Measurements from ENCODE around the gene FSCN2. TPM values are rescaled to one million over a fixed set of nuclear protein-coding genes. Genes with fewer than 3 reads are reported as not detected.

The FSCN2 gene
- total and polyA plus RNA-seq, 2 experiments from 2014 or later = 0.13 to 1.6 TPM

DNA sequence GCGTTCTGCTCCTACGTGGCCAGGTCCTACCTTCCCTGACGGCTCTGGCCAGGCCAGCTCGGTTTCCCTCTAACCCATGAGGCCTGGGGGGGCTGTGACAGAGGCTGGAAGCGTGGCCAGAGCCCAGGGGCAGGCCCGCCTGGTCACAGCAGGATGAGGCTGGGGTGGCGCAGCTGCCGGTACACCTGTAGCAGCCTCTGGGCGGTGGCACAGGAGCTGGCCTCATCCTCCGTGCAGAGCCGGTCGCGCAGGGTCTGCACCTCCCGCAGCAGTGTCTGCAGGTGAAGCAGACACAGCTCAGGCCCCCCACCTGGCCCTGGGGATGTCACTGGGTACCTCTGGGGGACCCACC is 12.5 kb downstream of the FSCN2 start (continued):
- TF ChIP-seq, protein P1, sequence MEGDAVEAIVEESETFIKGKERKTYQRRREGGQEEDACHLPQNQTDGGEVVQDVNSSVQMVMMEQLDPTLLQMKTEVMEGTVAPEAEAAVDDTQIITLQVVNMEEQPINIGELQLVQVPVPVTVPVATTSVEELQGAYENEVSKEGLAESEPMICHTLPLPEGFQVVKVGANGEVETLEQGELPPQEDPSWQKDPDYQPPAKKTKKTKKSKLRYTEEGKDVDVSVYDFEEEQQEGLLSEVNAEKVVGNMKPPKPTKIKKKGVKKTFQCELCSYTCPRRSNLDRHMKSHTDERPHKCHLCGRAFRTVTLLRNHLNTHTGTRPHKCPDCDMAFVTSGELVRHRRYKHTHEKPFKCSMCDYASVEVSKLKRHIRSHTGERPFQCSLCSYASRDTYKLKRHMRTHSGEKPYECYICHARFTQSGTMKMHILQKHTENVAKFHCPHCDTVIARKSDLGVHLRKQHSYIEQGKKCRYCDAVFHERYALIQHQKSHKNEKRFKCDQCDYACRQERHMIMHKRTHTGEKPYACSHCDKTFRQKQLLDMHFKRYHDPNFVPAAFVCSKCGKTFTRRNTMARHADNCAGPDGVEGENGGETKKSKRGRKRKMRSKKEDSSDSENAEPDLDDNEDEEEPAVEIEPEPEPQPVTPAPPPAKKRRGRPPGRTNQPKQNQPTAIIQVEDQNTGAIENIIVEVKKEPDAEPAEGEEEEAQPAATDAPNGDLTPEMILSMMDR (conservative IDR thresholded peaks at IDR 0.05; ENCODE audit: low read depth in 2 of 2) = no peak
- TF ChIP-seq NANOG (IDR thresholded peaks at IDR 0.05; ENCODE audit: borderline replicate concordance) = no peak

- Histone ChIP-seq H3F3A (replicated peaks; ENCODE audit: low read depth) (no peaks in the 10 kb centered on the region), H3K4me1 (ENCODE audit: insufficient read depth) (no peaks in the 10 kb centered on the region), H4K20me1 (replicated peaks; ENCODE audit: insufficient read depth) (no peaks in the 10 kb centered on the region), H3K27me3 (ENCODE audit: insufficient read depth) (peaks cover 8% of the 10 kb centered on the region), H3K79me2 (replicated peaks; ENCODE audit: insufficient read depth) (no peaks in the 10 kb centered on the region), H3K4me3 (no peak overlapping the region), H3K27ac (ENCODE audit: low read depth) (no peak overlapping the region), H2AFZ (no peak overlapping the region), H3K4me2 (no peak overlapping the region), H3K9me2 (ENCODE audit: insufficient read depth) (no peaks in the 10 kb centered on the region), H3K36me3 (ENCODE audit: insufficient read depth) (no peaks in the 10 kb centered on the region)
- Mint-ChIP-seq H3K4me3 (no peak overlapping the region), H3K36me3 (ENCODE audit: low read depth) (peaks cover 10% of the 10 kb centered on the region), H3K27me3 (ENCODE audit: insufficient read depth, low read depth, poor library complexity) (peaks cover 10% of the 10 kb centered on the region), H3K9me3 (no peaks in the 10 kb centered on the region; the same call in 2 of the 3 replicates), H3K27ac (no peak overlapping the region), H3K4me1 (peaks cover 6% of the 10 kb centered on the region)
- DNase-seq (ENCODE audit: low spot score) (no peak), ATAC-seq (no peak)
- TF ChIP-seq ZNF331 (CRISPR knock-in tag; IDR thresholded peaks at IDR 0.05; ENCODE audit: low read depth) (no peak), ETS1 (IDR thresholded peaks at IDR 0.05) (no peak), STAT1 (IDR thresholded peaks at IDR 0.05; ENCODE audit: unreplicated experiment) (no peak), EZH2phosphoT487 (IDR thresholded peaks at IDR 0.05; ENCODE audit: unreplicated experiment) (no peak), ZNF114 (CRISPR knock-in tag; IDR thresholded peaks at IDR 0.05) (no peak), POLR2AphosphoS5 (IDR thresholded peaks at IDR 0.05; ENCODE audit: low read depth) (no peak), EZH2 (IDR thresholded peaks at IDR 0.05; ENCODE audit: low read depth, unreplicated experiment) (no peak), ZNF462 (CRISPR knock-in tag; IDR thresholded peaks at IDR 0.05) (no peak)
- TF ChIP-seq, protein P2, sequence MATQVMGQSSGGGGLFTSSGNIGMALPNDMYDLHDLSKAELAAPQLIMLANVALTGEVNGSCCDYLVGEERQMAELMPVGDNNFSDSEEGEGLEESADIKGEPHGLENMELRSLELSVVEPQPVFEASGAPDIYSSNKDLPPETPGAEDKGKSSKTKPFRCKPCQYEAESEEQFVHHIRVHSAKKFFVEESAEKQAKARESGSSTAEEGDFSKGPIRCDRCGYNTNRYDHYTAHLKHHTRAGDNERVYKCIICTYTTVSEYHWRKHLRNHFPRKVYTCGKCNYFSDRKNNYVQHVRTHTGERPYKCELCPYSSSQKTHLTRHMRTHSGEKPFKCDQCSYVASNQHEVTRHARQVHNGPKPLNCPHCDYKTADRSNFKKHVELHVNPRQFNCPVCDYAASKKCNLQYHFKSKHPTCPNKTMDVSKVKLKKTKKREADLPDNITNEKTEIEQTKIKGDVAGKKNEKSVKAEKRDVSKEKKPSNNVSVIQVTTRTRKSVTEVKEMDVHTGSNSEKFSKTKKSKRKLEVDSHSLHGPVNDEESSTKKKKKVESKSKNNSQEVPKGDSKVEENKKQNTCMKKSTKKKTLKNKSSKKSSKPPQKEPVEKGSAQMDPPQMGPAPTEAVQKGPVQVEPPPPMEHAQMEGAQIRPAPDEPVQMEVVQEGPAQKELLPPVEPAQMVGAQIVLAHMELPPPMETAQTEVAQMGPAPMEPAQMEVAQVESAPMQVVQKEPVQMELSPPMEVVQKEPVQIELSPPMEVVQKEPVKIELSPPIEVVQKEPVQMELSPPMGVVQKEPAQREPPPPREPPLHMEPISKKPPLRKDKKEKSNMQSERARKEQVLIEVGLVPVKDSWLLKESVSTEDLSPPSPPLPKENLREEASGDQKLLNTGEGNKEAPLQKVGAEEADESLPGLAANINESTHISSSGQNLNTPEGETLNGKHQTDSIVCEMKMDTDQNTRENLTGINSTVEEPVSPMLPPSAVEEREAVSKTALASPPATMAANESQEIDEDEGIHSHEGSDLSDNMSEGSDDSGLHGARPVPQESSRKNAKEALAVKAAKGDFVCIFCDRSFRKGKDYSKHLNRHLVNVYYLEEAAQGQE (IDR thresholded peaks at IDR 0.05; ENCODE audit: unreplicated experiment) = no peak
- TF ChIP-seq, protein P1 (conservative IDR thresholded peaks at IDR 0.05; ENCODE audit: low read depth in 2 of 2) = no peak
Measured at GRCh38 chr17:81541123-81541522, 12.9 kb downstream of the FSCN2 start.
